HG03108 (cell line): ENCODE results near the gene TTR.

Experiments used
- ATAC-seq: cut with Tn5 transposase; IDR thresholded peaks from one replicate; pipeline ENCODE4 v1.9.1; 2021; ENCODE audit warnings: moderate library complexity; ENCODE audit not compliant: unreplicated experiment

The TTR gene

GRCh38 chr18:31578126-31578525 is 13.6 kb upstream of the TTR start:
- ATAC-seq: no peak

GRCh38 chr18:31579375-31579774 is 12.3 kb upstream of the TTR start:
- ATAC-seq: no peak

DNA sequence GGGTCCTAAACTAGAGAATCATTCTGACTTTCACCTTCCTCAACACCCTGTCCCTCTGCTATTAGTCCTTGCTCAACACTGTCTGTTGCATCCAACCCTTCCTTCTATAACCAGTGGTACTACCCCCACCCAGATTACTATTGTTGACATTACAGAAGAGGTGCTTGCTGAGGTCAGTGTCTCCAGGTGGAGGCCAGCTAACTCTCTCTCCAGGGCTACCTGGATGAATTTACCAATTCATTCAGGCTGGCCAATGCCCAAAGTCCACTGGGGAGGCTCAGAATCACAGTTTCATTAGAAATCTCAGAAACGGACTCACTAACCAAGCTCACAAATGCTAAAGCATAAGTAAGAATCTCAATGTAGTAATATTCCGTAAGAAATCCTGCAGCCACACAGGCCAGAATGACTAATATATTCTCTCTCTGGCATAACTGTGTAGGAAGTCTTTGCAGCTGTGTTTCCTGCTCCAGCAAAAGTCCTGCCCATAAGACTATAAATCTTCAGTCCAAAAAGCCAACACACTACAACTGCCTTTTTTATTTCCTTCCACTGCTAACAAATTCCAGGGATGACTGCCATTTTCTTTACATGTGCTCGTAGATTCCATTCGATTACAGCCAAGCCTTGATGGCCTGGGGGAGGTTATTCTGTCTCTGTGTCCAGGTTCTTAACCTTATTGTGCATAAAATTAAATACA is 10.0 kb upstream of the TTR start:
- no peak for ATAC-seq

DNA sequence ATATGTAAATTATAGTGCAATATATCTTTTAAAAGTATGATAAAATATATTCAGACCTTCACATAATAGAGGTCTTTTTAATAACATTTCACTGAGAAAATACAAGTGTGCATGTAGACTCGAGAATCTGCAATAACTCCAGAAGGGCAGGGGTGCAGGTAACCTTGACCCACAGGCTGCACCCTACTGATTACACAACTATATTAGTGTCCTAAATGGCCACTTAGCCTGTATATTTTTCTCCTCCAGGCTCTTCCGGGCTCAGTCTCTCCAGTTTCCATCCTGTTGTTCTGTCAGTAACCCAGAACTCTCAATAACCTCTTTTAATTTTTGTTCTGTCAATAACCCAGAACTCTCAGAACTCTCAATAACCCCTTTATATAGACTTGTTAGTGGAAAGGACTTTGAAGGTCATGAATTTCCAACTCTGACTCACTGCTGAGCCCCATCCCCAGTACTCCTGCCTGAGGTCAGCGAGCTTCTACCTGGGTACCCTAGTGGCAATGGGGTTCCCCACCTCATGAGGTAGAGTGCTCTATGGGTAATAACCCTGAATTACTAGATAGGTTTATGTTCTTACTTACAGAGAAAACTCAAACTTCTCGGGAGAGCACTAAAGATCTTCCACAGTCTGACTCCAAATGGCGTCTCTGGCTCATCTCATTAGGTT is 8.4 kb upstream of the TTR start:
- no peak for ATAC-seq

DNA sequence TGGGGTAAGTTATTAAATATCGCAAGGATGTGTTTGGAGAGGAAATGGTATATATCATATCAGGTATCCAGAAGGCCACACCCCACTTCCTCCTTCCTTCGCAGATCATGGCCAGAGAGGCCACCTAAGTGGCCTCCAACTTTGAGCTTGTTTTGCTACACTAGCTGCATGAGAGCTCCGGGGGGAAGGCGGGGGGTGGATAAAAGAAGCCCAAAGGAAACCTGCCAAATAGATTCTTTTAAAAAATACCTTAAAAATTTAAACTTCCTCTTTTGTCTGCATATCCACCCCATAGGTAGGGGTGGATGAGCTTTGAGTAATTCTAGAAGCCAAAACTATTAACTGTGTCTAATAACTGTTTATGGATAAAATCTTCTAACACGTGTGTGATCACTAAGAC is 5.7 kb upstream of the TTR start:
- ATAC-seq: no peak

- ATAC-seq: no peak
Measured at GRCh38 chr18:31586616-31587015, 5.1 kb upstream of the TTR start.

DNA sequence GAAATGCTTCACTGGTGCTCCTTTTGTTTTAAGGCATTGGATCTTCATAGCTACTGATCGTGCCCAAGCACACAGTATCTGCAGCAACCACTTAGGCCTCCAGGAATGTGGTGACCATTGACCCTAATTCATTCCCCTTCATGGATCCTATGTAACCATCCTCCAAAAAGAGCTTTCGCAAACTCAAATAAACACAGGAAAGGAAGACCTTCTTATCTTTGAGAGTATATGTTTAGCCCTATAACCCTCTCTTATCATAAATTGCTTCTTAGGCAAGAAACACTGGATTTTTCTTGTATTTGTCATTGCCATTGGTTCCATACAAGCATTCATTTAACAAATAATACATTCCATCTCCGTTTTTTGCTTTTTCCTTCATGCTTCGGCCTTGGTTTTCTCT is 4.1 kb upstream of the TTR start:
- no peak for ATAC-seq

DNA sequence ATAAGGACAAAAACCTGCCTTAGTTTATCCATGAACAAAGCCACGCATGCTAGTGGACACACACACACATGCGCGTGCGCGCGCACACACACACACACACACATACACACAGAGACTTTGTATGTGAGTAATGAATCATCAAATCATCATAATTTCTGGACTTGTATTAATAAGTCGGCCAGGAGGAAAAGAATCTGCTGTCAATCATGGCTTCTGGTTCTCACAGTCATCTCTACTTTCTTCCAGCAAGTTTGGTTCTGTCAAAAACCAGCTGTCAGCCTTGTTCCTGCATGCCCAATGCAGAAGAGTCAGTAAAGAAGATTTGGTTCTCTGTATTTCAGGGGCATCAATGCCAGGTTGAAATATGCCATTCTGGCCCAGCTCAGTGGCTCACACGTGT is 1.1 kb upstream of the TTR start:
- no peak for ATAC-seq

DNA sequence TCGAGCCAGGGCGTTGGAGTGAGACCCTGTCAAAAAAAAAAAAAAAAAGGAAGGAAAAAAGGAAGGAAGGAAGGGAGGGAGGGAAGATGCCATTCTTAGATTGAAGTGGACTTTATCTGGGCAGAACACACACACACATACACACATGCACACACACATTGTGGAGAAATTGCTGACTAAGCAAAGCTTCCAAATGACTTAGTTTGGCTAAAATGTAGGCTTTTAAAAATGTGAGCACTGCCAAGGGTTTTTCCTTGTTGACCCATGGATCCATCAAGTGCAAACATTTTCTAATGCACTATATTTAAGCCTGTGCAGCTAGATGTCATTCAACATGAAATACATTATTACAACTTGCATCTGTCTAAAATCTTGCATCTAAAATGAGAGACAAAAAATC is 564 bp upstream of the TTR start:
- ATAC-seq: no peak

DNA sequence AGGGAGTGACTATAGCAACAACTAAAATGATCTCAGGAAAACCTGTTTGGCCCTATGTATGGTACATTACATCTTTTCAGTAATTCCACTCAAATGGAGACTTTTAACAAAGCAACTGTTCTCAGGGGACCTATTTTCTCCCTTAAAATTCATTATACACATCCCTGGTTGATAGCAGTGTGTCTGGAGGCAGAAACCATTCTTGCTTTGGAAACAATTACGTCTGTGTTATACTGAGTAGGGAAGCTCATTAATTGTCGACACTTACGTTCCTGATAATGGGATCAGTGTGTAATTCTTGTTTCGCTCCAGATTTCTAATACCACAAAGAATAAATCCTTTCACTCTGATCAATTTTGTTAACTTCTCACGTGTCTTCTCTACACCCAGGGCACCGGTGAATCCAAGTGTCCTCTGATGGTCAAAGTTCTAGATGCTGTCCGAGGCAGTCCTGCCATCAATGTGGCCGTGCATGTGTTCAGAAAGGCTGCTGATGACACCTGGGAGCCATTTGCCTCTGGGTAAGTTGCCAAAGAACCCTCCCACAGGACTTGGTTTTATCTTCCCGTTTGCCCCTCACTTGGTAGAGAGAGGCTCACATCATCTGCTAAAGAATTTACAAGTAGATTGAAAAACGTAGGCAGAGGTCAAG is 955 bp downstream of the TTR start:
- no peak for ATAC-seq

DNA sequence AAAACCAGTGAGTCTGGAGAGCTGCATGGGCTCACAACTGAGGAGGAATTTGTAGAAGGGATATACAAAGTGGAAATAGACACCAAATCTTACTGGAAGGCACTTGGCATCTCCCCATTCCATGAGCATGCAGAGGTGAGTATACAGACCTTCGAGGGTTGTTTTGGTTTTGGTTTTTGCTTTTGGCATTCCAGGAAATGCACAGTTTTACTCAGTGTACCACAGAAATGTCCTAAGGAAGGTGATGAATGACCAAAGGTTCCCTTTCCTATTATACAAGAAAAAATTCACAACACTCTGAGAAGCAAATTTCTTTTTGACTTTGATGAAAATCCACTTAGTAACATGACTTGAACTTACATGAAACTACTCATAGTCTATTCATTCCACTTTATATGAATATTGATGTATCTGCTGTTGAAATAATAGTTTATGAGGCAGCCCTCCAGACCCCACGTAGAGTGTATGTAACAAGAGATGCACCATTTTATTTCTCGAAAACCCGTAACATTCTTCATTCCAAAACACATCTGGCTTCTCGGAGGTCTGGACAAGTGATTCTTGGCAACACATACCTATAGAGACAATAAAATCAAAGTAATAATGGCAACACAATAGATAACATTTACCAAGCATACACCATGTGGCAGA is 3.6 kb downstream of the TTR start:
- ATAC-seq: no peak

- ATAC-seq: no peak
Measured at GRCh38 chr18:31596081-31596872, 4.6 kb downstream of the TTR start.

DNA sequence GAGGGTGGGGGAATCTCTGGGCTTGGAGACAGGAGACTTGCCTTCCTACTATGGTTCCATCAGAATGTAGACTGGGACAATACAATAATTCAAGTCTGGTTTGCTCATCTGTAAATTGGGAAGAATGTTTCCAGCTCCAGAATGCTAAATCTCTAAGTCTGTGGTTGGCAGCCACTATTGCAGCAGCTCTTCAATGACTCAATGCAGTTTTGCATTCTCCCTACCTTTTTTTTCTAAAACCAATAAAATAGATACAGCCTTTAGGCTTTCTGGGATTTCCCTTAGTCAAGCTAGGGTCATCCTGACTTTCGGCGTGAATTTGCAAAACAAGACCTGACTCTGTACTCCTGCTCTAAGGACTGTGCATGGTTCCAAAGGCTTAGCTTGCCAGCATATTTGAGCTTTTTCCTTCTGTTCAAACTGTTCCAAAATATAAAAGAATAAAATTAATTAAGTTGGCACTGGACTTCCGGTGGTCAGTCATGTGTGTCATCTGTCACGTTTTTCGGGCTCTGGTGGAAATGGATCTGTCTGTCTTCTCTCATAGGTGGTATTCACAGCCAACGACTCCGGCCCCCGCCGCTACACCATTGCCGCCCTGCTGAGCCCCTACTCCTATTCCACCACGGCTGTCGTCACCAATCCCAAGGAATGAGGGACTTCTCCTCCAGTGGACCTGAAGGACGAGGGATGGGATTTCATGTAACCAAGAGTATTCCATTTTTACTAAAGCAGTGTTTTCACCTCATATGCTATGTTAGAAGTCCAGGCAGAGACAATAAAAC is 6.5 kb downstream of the TTR start:
- no peak for ATAC-seq

GRCh38 chr18:31603315-31603714 is 11.6 kb downstream of the TTR start:
- no peak for ATAC-seq

GRCh38 chr18:31606265-31606664 is 14.6 kb downstream of the TTR start:
- ATAC-seq: no peak

DNA sequence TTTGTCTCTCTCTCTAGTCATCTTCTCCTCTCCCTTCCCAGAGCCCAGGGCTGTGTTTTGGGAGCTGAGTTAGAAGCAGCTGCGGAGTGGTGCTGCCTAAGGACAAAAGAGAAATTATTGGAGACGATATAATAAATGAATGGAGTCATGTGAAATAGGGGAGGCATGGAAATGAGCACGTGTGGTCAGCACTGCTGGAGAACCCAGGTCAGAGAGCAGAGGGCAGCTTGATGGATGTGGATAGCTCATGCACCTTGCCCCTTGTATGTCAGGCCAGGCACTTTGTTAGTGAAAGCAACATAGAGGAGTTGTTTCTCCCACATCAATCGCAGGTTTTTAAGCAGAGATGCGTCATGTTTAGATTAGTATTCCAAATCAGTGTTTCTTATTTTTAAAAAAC is 15.7 kb downstream of the TTR start:
- ATAC-seq: no peak

DNA sequence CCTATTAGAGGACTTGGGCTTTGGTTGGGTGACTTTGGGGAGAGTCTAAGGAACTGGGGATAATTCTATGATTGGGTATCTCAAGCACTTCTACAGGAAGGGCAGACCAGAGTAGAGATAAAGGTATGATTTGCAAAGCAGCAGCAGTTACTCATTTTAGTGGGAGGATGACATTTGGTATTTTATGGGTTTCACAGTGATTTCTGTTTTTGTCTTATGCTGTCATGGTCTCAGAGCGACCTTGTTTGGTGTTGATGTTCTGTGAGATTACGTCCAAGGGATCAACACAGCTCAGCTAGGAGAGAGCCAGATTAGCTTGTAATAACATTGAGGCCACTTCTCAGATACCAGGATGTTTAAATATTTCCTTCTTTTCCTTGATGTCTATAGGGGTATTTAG is 18.2 kb downstream of the TTR start:
- ATAC-seq: no peak

GRCh38 chr18:31610286-31611205 is 18.9 kb downstream of the TTR start:
- ATAC-seq: no peak

GRCh38 chr18:31611511-31611910 is 19.8 kb downstream of the TTR start:
- ATAC-seq: no peak
